Measurements from ENCODE around the gene TRPT1.

GRCh38 chr11:64218628-64219353, 7.2 kb downstream of the TRPT1 start:
- TF ChIP-seq TCF4 (CRISPR knock-in tag; IDR thresholded peaks at IDR 0.05; ENCODE audit: borderline replicate concordance) (no peak), ISL1 (CRISPR knock-in tag; IDR thresholded peaks at IDR 0.05) (no peak), GLIS3 (CRISPR knock-in tag; IDR thresholded peaks at IDR 0.05) (no peak), BACH2 (CRISPR knock-in tag; IDR thresholded peaks at IDR 0.05; ENCODE audit: borderline replicate concordance) (no peak), RARB (CRISPR knock-in tag; IDR thresholded peaks at IDR 0.05) (no peak), ZFP3 (CRISPR knock-in tag; IDR thresholded peaks at IDR 0.05) (no peak)
